HT-29 (cell line): ENCODE data around the gene ERBB2. TPM values are rescaled to one million over a fixed set of nuclear protein-coding genes. Genes with fewer than 3 reads are reported as not detected.
A peak's percentile ranks its signal among the peaks of the same experiment; 100 is the strongest.
"Not testable (repeated sequence)": the region's sequence is repeated elsewhere in the genome, so short reads cannot be mapped to it uniquely, and the experiment has no call there.

Source experiments
- DNase-seq: peaks from one replicate; pipeline ENCODE4 v3.0.0-alpha.2; 2015; ENCODE audit warnings: low spot score
- total RNA-seq: library from RNA; depleted of rRNA; stranded (reverse); fragments of >200 nt; shearing (Covaris generic); gene quantifications from 2 replicates; pipeline ENCODE4 v1.2.3, GENCODE V29; 2014

The ERBB2 gene
- total RNA-seq, 1 experiment from 2014 or later, result 110 TPM

- no peak for DNase-seq
Measured at GRCh38 chr17:39757931-39758873, 58.3 kb downstream of the ERBB2 start.

DNA sequence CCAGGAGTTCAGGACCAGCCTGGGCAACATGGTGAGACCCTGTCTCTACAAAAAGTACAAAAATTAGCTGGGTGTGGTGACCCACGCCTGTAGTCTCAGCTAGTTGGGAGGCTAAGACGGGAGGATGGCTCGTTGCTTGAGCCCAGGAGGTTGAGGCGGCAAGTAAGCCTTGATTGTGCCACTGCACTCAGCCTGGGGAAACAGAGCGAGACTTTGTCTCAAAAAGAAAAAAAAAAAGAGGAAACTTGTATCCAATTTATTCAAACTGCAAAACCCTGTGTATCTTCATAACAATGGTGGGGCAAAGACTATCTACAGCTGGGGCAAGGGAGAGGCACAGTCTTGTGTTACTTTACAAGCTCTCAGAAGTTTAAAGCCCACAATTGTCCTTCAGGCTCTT, 59.3 kb downstream of the ERBB2 start:
- no peak for DNase-seq

DNA sequence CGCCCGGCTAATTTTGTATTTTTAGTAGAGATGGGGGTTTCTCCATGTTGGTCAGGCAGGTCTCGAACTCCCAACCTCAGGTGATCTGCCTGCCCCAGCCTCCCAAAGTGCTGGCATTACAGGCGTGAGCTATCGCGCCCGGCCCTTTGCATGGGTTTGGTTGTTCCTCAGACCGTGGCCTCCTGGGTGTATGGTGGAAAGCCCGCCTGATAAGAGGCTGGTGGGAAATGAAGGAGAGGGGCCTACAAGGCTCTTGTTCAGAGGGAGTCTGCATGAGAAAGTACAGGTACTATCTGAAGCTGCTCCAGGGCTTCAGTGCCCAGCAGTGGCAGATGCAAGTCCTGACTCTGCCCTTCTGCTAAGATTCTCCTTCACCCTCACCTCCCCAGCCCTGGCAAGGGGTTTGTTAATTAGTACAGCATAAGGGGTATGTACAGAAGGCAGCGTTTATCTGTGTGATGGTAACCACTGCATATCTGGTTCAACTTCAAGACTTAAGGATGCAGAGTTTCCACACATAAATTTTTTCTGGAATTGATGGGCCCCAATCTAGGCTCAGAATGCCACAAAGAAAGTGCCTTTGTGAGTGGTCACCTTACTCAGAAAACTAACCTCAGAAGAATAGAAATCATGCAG, 62.1 kb downstream of the ERBB2 start:
- no peak for DNase-seq

- no peak for DNase-seq
Measured at GRCh38 chr17:39763051-39763820, 63.4 kb downstream of the ERBB2 start.

DNA sequence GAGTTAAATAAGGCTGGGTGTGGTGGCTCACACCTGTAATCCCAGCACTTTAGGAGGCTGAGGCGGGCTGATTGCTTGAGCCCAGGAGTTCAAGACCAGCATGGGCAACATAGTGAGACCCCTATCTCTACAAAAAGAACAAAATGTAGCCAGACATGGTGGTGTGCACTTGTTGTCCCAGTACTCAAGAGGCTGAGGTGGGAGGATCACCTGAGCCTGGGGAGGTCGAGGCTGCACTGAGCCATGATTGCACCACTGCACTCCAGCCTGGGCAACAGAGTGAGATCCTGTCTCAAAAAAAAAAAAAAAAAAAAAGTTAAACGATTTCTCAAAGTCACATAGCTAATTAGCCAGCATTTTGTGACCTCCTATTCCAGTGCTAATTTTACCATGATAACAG, 64.3 kb downstream of the ERBB2 start:
- not testable (repeated sequence) for DNase-seq

DNA sequence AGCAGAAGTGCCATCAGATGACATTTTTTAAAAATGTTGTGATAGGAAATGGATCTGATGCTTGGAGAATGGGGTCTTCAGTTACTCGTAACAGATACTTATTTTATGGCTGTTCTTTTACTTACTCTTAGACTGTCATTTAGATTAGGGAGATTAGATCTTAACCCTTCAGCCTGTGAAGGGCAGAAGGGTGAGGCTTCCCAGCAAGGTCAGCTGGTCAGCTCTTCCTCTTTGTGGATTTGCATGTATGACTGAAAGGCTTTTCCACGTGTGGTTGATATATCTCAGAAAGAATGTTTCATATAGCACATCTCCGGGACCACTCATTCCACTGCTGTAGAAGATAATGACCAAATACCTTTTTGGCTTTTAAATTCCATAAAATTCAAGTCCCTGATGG, 65.3 kb downstream of the ERBB2 start:
- no peak for DNase-seq

- DNase-seq, result no peak
Measured at GRCh38 chr17:39765766-39766165, 65.9 kb downstream of the ERBB2 start.

DNA sequence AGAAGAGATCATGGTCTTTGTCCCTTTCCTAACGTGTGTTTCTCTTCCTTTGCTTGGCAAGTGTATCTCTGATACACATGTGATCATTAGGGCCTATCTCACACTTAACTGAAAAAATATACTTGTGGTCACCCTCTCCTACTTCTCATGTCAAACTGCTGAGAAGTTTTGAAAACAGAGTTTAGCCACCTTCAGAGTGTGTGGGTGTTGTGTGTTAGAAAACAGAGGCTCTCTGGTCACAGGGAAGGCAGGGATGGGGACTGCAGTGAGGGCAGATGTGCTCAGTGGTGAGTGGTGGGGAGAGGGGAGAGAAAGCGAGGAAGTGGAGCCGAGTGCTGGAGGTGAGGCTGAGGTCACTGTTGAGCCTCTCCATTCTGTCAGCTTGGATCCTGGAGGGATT, 67.3 kb downstream of the ERBB2 start:
- DNase-seq, result no peak

DNA sequence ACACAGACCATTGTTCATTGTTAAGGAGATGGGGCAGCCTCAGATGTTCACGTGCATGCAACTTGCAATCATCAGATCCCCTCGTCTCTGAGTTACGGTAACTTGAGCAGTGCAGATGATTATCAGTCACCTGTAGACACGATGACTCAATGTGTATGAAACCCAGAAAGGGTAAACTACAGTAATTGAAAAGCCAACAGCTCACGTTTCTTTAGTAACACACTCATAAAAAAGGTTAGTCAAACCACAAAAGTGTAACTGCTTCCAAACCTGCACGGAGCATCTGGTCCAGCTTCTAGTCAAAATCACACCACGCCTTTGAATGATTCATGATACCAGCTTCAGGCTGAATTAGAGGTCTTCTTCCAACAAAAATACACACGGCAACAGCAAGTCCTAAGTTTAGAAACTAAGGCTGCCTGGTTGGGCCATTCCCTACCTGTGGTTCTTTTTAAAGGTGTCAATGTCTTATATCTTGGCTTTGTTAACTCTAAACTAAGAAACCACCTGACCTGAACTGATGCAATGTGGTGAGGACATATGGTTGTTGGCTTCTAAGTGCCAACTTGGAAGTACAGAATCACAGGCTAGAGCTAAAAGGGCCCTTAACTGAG, 70.2 kb downstream of the ERBB2 start:
- peak; percentile 67 for DNase-seq

DNA sequence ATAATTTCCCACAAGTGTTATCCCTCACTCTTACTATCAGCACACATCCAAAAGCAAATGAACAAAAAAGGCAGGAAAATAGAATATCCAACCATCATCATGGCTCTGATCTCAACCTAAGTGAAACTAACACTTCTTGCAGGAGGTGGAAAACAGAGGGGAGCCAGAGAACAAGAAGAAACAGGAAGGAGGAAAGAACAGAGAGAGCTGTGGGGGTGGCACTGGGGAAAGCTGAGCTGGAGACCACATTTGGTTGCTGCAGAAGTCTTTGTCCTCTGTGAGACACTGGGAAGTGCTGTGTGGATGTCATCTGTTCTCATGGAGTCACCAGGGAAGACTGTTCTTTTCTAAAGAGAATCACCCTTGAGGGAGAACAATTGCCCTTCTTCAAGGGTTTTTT, 72.6 kb downstream of the ERBB2 start:
- DNase-seq, result no peak

GRCh38 chr17:39772987-39773934, 73.4 kb downstream of the ERBB2 start:
- no peak for DNase-seq

DNA sequence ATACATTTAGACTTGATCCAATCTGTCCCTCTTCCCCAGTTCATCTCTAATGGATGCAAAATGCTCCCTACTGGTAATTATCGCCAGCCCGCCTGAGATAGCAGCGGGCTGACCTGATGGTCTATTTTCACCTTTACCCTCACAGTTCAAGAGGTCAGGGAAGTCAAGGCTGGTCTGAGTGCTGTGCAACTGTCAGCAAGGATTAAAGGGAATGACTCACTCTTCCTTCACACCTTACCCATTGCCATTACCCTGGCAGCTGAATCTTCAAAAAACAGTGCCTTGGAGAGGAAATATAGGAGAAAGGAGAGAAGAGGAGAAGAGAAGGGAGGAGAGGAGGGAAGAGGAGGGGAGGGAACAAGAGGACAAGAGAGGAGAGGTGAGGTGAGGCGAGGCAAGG, 74.2 kb downstream of the ERBB2 start:
- no peak for DNase-seq

DNA sequence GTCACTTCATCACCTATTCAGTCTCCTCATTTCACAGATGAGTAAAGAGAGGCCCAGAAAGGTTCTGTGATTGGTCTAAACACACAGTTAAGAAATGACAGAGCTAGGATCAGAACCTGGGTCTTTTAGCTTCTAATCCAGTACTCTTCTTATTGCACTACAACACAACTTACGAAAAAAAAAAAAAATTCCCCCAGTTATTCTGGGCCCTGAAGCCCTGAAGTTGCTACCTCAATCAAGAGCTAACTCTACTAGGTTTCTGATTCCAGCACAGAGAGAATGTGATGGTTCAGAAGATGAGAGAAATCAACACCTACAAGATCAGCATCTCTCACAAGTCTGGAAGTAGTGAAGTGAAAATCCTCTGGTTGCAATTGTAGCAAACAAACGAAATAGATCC, 75.2 kb downstream of the ERBB2 start:
- DNase-seq, result no peak

- no peak for DNase-seq
Measured at GRCh38 chr17:39776252-39776651, 76.4 kb downstream of the ERBB2 start.

DNA sequence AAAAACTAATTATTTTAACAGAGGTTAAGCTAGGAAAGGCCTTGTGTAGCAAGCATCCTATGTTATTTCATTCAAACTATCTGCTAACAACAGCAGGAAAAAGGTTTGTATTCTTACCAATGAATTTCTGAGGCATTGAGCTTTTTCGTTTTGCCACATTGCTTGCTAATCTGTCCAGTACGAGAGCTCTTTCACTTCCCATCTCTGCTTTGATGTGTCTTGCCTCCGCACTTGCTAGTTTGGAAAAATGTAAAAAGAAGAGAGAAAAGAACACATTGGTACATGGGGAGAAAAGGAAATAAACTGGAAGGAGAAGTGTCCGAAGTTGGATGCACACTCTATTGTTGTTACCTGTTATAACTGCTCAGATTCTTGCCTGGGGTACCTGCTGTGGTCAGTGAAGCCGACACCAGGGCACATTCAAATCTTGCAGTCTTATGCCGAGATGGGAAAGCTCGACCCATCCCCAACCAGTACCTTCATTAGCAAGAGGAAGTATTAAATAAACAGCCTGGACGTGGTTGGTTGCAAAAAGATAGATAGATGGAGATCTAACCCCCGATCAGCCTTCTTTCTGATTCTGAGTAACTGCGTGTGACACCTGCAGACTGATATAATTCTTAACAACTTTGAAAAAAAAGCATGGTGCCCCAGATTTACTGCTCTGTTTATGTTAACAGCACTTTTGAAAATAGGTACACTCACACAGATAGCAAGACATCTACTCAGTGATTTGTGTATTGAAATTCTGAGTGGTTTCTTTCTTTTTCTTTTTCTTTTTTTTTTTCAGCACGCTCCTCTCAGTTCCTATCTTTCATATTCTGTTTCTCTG, 77.9 kb downstream of the ERBB2 start:
- DNase-seq, result no peak
